Suppressor macrophage (primary cell): ENCODE data around the gene ZNF789.

Experiments used
- DNase-seq, 4 experiments: peaks; one replicate each; pipeline ENCODE4 v3.0.0-alpha.2; 2020 to 2022

ZNF789 gene

GRCh38 chr7:99457650-99458493, 14.8 kb upstream of the ZNF789 start:
- DNase-seq, result no peak

- peak in 3 of 4 experiments; percentile 41 to 55 (median 43) for DNase-seq
These were observed 13.6 kb upstream of the ZNF789 start for GRCh38 chr7:99459087-99459486.

GRCh38 chr7:99460651-99461050, 12.0 kb upstream of the ZNF789 start:
- no peak for DNase-seq

- no peak for DNase-seq
These were observed 11.5 kb upstream of the ZNF789 start for GRCh38 chr7:99461221-99461620.

GRCh38 chr7:99465421-99465768, 7.3 kb upstream of the ZNF789 start:
- no peak for DNase-seq

- DNase-seq, result no peak
These were observed 4.3 kb upstream of the ZNF789 start for GRCh38 chr7:99468336-99468918.

- no peak for DNase-seq
These were observed 3.2 kb upstream of the ZNF789 start for GRCh38 chr7:99469381-99470065.

- DNase-seq, result peak; percentile 74 to 89 (median 82)
These were observed 566 bp downstream of the ZNF789 start for GRCh38 chr7:99473315-99473596.

GRCh38 chr7:99476107-99476506, 3.4 kb downstream of the ZNF789 start:
- no peak for DNase-seq

- peak in 3 of 4 experiments; percentile 37 to 40 (median 38) for DNase-seq
These were observed 6.1 kb downstream of the ZNF789 start for GRCh38 chr7:99478464-99479440.

- no peak for DNase-seq
These were observed 12.4 kb downstream of the ZNF789 start for GRCh38 chr7:99485094-99485493.

- DNase-seq, result no peak
These were observed 16.5 kb downstream of the ZNF789 start for GRCh38 chr7:99489235-99489634.

- DNase-seq, result no peak
These were observed 18.2 kb downstream of the ZNF789 start for GRCh38 chr7:99490878-99491277.

GRCh38 chr7:99493823-99494222, 21.1 kb downstream of the ZNF789 start:
- no peak for DNase-seq

GRCh38 chr7:99497766-99498545, 25.3 kb downstream of the ZNF789 start:
- DNase-seq, result no peak

- no peak for DNase-seq
These were observed 25.9 kb downstream of the ZNF789 start for GRCh38 chr7:99498546-99498944.

GRCh38 chr7:99499371-99499720, 26.7 kb downstream of the ZNF789 start:
- DNase-seq, result peak in 3 of 4 experiments; percentile 49 to 74 (median 70)

- peak; percentile 93 to 96 (median 96) for DNase-seq
These were observed 27.3 kb downstream of the ZNF789 start, which contains the start of gene ZNF394 for GRCh38 chr7:99499721-99500636. TSS of gene ZNF394 (minus strand) at chr7:99500281. CDS start at chr7:99500093, 188 bp downstream.

- peak in 1 of 4 experiments; percentile 8 for DNase-seq
These were observed 27.9 kb downstream of the ZNF789 start for GRCh38 chr7:99500637-99501009.

GRCh38 chr7:99501236-99501635, 28.5 kb downstream of the ZNF789 start:
- peak in 2 of 4 experiments; percentile 12 to 20 for DNase-seq

GRCh38 chr7:99504281-99504602, 31.6 kb downstream of the ZNF789 start:
- DNase-seq, result no peak
